ENCODE results near the gene NPAS4.

DNA sequence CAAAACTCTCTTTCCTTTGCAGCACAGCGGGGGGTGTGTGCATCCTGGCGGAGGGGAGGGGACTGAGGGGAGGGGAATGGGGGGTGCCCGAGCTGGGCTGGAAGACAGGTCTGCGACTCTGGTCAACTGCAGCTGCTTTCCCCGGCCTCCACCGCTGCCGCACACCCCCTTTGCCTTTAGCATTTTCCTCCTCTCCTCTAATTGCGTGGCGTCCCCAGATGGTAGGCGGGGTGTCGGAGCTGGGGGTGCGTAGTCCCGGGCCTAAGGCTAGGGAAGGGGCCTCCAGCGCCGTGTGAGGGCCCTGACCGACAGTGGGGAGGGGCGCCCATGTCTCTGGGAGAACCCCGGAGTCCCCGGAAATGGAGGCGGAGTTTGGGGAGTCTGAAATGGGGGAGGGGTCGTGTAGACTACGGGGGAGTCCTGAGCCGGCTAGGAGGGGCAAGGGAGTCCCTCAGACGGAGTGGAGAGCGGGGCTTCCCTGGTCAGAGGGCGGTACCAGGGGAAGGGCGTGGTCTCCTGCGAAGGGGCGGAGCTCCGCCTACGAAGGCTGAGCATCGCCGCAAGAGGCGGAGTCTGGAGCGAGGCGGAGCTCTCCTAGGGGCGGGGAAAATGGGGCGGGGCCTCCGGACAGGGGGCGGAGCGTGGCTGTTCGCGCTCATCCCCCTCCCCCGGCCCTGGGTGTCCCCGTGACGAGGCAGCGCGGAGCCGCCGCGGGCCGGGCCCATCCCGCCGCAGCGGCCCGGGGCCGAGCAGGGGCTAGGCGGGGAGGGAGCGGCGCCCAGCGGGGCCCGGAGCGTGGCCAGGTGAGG is 45.6 kb downstream of the NPAS4 start, which contains the start of gene PELI3:
- TF ChIP-seq POLR2A (IDR thresholded peaks at IDR 0.05; ENCODE audit: low read length) (peak; percentile 17), HDAC2 (IDR thresholded peaks at IDR 0.05) (no peak), CTCF (IDR thresholded peaks at IDR 0.05) (no peak), ZNF302 (CRISPR knock-in tag; IDR thresholded peaks at IDR 0.05) (no peak), RAD21 (conservative IDR thresholded peaks at IDR 0.05 in 1 of 2, IDR thresholded peaks at IDR 0.05 in 1 of 2) (no peak), MYC (IDR thresholded peaks at IDR 0.05; ENCODE audit: borderline replicate concordance, low read length) (no peak), EHF (CRISPR knock-in tag; IDR thresholded peaks at IDR 0.05) (no peak)
- TF ChIP-seq, protein P1, sequence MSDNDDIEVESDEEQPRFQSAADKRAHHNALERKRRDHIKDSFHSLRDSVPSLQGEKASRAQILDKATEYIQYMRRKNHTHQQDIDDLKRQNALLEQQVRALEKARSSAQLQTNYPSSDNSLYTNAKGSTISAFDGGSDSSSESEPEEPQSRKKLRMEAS (IDR thresholded peaks at IDR 0.05): no peak
